BE2C (cell line): ENCODE data around the gene CD247.

Experiments used
- DNase-seq: peaks from one replicate; pipeline ENCODE4 v3.0.0-alpha.2; 2020
- H3K27me3 ChIP-seq: fragments of 250-450 bp; sonication (Bioruptor Pico); 2 replicates; pipeline ENCODE4 v1.5.1; 2020; ENCODE audit warnings: mild to moderate bottlenecking
- H3K36me3 ChIP-seq: fragments of 250-450 bp; sonication (Bioruptor Pico); 2 replicates; pipeline ENCODE4 v1.5.1; 2020; ENCODE audit warnings: mild to moderate bottlenecking
- H3K4me1 ChIP-seq: fragments of 250-450 bp; sonication (Bioruptor Pico); 2 replicates; pipeline ENCODE4 v1.5.1; 2020
- H3K4me3 ChIP-seq: 2 replicates; pipeline ENCODE4 v1.5.1; 2011; ENCODE audit warnings: low read depth, low read length
- H3K9me3 ChIP-seq: fragments of 250-450 bp; sonication (Bioruptor Pico); 2 replicates; pipeline ENCODE4 v1.5.1; 2020
- TF ChIP-seq, protein P1 (sequence below): IDR thresholded peaks from 2 replicates; pipeline ENCODE4 v1.5.1; 2012; ENCODE audit warnings: mild to moderate bottlenecking, low read depth, low read length

The CD247 gene

GRCh38 chr1:167511374-167511986, 6.8 kb downstream of the CD247 start:
- H3K36me3 ChIP-seq: no peaks in the 10 kb centered on the region
- no peak for DNase-seq
- no peak overlapping the region for H3K4me3 ChIP-seq
- no peaks in the 10 kb centered on the region for H3K9me3 ChIP-seq
- H3K27me3 ChIP-seq: no peaks in the 10 kb centered on the region
- no peaks in the 10 kb centered on the region for H3K4me1 ChIP-seq
- TF ChIP-seq, protein P1, sequence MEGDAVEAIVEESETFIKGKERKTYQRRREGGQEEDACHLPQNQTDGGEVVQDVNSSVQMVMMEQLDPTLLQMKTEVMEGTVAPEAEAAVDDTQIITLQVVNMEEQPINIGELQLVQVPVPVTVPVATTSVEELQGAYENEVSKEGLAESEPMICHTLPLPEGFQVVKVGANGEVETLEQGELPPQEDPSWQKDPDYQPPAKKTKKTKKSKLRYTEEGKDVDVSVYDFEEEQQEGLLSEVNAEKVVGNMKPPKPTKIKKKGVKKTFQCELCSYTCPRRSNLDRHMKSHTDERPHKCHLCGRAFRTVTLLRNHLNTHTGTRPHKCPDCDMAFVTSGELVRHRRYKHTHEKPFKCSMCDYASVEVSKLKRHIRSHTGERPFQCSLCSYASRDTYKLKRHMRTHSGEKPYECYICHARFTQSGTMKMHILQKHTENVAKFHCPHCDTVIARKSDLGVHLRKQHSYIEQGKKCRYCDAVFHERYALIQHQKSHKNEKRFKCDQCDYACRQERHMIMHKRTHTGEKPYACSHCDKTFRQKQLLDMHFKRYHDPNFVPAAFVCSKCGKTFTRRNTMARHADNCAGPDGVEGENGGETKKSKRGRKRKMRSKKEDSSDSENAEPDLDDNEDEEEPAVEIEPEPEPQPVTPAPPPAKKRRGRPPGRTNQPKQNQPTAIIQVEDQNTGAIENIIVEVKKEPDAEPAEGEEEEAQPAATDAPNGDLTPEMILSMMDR: no peak

GRCh38 chr1:167510881-167511280, 7.4 kb downstream of the CD247 start:
- H3K9me3 ChIP-seq: no peaks in the 10 kb centered on the region
- H3K36me3 ChIP-seq: no peaks in the 10 kb centered on the region
- TF ChIP-seq, protein P1: no peak
- no peak for DNase-seq
- H3K4me3 ChIP-seq: no peak overlapping the region
- H3K4me1 ChIP-seq: no peaks in the 10 kb centered on the region
- no peaks in the 10 kb centered on the region for H3K27me3 ChIP-seq

GRCh38 chr1:167510244-167510643, 8.1 kb downstream of the CD247 start:
- DNase-seq: no peak
- no peak overlapping the region for H3K4me3 ChIP-seq
- no peaks in the 10 kb centered on the region for H3K27me3 ChIP-seq
- TF ChIP-seq, protein P1: no peak
- H3K36me3 ChIP-seq: no peaks in the 10 kb centered on the region
- H3K4me1 ChIP-seq: no peaks in the 10 kb centered on the region
- no peaks in the 10 kb centered on the region for H3K9me3 ChIP-seq

- H3K4me1 ChIP-seq: no peaks in the 10 kb centered on the region
These were observed 8.7 kb downstream of the CD247 start for GRCh38 chr1:167509587-167509986.

DNA sequence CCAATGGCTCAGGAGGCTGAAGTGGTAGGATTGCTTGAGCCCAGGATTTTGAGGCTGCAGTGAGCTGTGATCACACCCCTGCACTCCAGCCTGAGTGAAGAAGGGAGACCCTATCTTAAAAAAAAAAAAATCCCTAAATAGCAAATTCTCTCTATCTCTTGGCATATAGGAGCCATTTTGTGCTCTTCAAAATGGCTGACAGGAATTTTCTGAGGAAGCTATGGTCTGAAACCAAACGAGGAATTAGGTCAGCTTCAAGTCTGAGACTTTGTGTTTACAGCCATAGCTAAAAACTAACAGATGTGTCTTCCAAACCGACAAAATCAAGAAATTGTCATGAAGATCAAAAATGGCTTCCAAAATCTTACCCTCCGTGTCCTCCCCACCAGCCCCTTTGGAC, 10.6 kb downstream of the CD247 start:
- H3K4me1 ChIP-seq: no peaks in the 10 kb centered on the region
- H3K36me3 ChIP-seq: no peaks in the 10 kb centered on the region
- DNase-seq: no peak
- TF ChIP-seq, protein P1: no peak
- H3K27me3 ChIP-seq: no peaks in the 10 kb centered on the region
- H3K4me3 ChIP-seq: no peak overlapping the region
- H3K9me3 ChIP-seq: no peaks in the 10 kb centered on the region

More at GRCh38 chr1:167509587-167509986, 8.7 kb downstream of the CD247 start:
- Histone ChIP-seq H3K36me3 (no peaks in the 10 kb centered on the region), H3K9me3 (no peaks in the 10 kb centered on the region), H3K4me3 (no peak overlapping the region), H3K27me3 (no peaks in the 10 kb centered on the region)
- no peak for DNase-seq
- TF ChIP-seq, protein P1: no peak

- DNase-seq: no peak
- no peak overlapping the region for H3K4me3 ChIP-seq
- H3K9me3 ChIP-seq: no peaks in the 10 kb centered on the region
- TF ChIP-seq, protein P1: no peak
- H3K4me1 ChIP-seq: no peaks in the 10 kb centered on the region; the same call in 1 of the 2 replicates
- H3K36me3 ChIP-seq: no peaks in the 10 kb centered on the region
- H3K27me3 ChIP-seq: no peaks in the 10 kb centered on the region
These were observed 13.9 kb downstream of the CD247 start for GRCh38 chr1:167504467-167504827.
